K562 (cell line): ENCODE data around the gene MINK1.

Experiments
- CBX5 ChIP-seq: IDR thresholded peaks from 2 replicates; pipeline ENCODE4 v1.6.1; 2014; ENCODE audit warnings: low read depth, borderline replicate concordance
- CREB1 ChIP-seq, 2 experiments: sonication (generic) in 1 of 2; formaldehyde crosslinking in 1 of 2; IDR thresholded peaks; 2 replicates each; pipeline versions ENCODE4 v1.6.1 to v1.8.0; 2012 to 2022; ENCODE audit warnings: inconsistent platforms in 1 of 2, mild to moderate bottlenecking in 1 of 2, missing genetic modification reagents in 1 of 2, moderate library complexity in 1 of 2
- HCFC1 ChIP-seq: IDR thresholded peaks from 2 replicates; pipeline ENCODE4 v1.6.1; 2012; ENCODE audit warnings: low read depth, low read length, improper control_type of control experiment
- JUN ChIP-seq, 2 experiments: sonication (generic) in 1 of 2; formaldehyde crosslinking in 1 of 2; IDR thresholded peaks; 2 replicates each; pipeline versions ENCODE4 v1.6.1 to v1.8.0; 2012 to 2022; ENCODE audit warnings: borderline replicate concordance in 2 of 2, mild to moderate bottlenecking in 2 of 2, improper control_type of control experiment in 1 of 2, low read depth in 1 of 2, low read length in 1 of 2, missing genetic modification reagents in 1 of 2
- PHTF2 ChIP-seq: fragments of 250-450 bp; sonication (Bioruptor Pico); IDR thresholded peaks from 2 replicates; pipeline ENCODE4 v1.5.0; 2021; ENCODE audit warnings: mild to moderate bottlenecking
- ZNF174 ChIP-seq: fragments of 250-450 bp; sonication (Bioruptor Pico); IDR thresholded peaks from 2 replicates; pipeline ENCODE4 v1.4.0; 2020; ENCODE audit warnings: mild to moderate bottlenecking
- ZNF232 ChIP-seq: sonication (generic); formaldehyde crosslinking; IDR thresholded peaks from 2 replicates; pipeline ENCODE4 v1.8.0; 2022; ENCODE audit warnings: mild to moderate bottlenecking, missing genetic modification reagents
- ZNF24 ChIP-seq: fragments of 450-650 bp; IDR thresholded peaks from 2 replicates; pipeline ENCODE4 v1.6.1; 2016
- ZNF253 ChIP-seq: fragments of 250-450 bp; sonication (Bioruptor Pico); conservative IDR thresholded peaks from 2 replicates; pipeline ENCODE4 v1.6.1; 2021; ENCODE audit warnings: mild to moderate bottlenecking
- TF ChIP-seq, protein P1 (sequence below): fragments of 450-650 bp; IDR thresholded peaks from 2 replicates; pipeline ENCODE4 v1.6.1; 2016; ENCODE audit warnings: mild to moderate bottlenecking
- TF ChIP-seq, protein P2 (sequence below): fragments of 250-450 bp; sonication (Bioruptor Pico); IDR thresholded peaks from 2 replicates; pipeline ENCODE4 v1.5.0; 2020; ENCODE audit warnings: mild to moderate bottlenecking
- TF ChIP-seq, protein P3 (sequence below), 3 experiments: IDR thresholded peaks in 2 of 3; conservative IDR thresholded peaks in 1 of 3; 2 replicates each; pipeline ENCODE4 v1.5.1; 2011 to 2012; ENCODE audit warnings: low read length in 3 of 3, mild to moderate bottlenecking in 3 of 3, control low read depth in 2 of 3, improper control_type of control experiment in 1 of 3, inconsistent platforms in 1 of 3, low read depth in 1 of 3, mixed read lengths in 1 of 3, moderate library complexity in 1 of 3; ENCODE audit not compliant: insufficient read depth in 2 of 3
- TF ChIP-seq, protein P4 (sequence below): fragments of 450-650 bp; IDR thresholded peaks from 2 replicates; pipeline ENCODE4 v1.6.1; 2016

DNA sequence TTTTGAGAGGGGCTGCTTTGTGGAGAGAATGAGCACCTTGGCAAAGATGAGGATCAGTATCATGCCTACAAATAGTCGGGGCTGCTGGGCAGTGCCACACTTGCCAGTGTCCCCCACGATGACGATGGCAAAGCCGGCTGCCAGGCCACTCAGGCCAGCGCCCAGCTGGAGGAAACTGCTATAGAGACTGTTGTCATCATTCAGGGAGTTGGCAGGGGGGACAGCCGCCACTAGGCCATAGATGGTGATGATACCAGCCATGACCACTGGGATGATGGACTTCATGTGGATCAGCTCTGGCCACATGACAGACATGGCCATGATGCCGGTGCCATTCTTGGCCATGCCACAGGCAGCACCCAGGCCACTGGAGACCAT is 23.8 kb downstream of the MINK1 start:
- no peak for TF ChIP-seq PHTF2
- TF ChIP-seq JUN (IDR thresholded peaks at IDR 0.05; ENCODE audit: borderline replicate concordance, low read depth, low read length) = no peak
- TF ChIP-seq JUN (CRISPR knock-in tag; IDR thresholded peaks at IDR 0.05; ENCODE audit: borderline replicate concordance) = no peak
- TF ChIP-seq ZNF253 = no peak
- TF ChIP-seq, protein P1, sequence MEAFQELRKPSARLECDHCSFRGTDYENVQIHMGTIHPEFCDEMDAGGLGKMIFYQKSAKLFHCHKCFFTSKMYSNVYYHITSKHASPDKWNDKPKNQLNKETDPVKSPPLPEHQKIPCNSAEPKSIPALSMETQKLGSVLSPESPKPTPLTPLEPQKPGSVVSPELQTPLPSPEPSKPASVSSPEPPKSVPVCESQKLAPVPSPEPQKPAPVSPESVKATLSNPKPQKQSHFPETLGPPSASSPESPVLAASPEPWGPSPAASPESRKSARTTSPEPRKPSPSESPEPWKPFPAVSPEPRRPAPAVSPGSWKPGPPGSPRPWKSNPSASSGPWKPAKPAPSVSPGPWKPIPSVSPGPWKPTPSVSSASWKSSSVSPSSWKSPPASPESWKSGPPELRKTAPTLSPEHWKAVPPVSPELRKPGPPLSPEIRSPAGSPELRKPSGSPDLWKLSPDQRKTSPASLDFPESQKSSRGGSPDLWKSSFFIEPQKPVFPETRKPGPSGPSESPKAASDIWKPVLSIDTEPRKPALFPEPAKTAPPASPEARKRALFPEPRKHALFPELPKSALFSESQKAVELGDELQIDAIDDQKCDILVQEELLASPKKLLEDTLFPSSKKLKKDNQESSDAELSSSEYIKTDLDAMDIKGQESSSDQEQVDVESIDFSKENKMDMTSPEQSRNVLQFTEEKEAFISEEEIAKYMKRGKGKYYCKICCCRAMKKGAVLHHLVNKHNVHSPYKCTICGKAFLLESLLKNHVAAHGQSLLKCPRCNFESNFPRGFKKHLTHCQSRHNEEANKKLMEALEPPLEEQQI = no peak
- no peak for TF ChIP-seq CREB1 (IDR thresholded peaks at IDR 0.05)
- no peak for TF ChIP-seq CREB1 (CRISPR knock-in tag; IDR thresholded peaks at IDR 0.05)
- TF ChIP-seq, protein P2, sequence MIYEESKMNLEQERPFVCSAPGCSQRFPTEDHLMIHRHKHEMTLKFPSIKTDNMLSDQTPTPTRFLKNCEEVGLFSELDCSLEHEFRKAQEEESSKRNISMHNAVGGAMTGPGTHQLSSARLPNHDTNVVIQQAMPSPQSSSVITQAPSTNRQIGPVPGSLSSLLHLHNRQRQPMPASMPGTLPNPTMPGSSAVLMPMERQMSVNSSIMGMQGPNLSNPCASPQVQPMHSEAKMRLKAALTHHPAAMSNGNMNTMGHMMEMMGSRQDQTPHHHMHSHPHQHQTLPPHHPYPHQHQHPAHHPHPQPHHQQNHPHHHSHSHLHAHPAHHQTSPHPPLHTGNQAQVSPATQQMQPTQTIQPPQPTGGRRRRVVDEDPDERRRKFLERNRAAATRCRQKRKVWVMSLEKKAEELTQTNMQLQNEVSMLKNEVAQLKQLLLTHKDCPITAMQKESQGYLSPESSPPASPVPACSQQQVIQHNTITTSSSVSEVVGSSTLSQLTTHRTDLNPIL = no peak
- TF ChIP-seq ZNF174 (CRISPR knock-in tag) = no peak
- no peak for TF ChIP-seq CBX5
- TF ChIP-seq, protein P3, sequence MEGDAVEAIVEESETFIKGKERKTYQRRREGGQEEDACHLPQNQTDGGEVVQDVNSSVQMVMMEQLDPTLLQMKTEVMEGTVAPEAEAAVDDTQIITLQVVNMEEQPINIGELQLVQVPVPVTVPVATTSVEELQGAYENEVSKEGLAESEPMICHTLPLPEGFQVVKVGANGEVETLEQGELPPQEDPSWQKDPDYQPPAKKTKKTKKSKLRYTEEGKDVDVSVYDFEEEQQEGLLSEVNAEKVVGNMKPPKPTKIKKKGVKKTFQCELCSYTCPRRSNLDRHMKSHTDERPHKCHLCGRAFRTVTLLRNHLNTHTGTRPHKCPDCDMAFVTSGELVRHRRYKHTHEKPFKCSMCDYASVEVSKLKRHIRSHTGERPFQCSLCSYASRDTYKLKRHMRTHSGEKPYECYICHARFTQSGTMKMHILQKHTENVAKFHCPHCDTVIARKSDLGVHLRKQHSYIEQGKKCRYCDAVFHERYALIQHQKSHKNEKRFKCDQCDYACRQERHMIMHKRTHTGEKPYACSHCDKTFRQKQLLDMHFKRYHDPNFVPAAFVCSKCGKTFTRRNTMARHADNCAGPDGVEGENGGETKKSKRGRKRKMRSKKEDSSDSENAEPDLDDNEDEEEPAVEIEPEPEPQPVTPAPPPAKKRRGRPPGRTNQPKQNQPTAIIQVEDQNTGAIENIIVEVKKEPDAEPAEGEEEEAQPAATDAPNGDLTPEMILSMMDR (IDR thresholded peaks at IDR 0.05 in 2 of 3, conservative IDR thresholded peaks at IDR 0.05 in 1 of 3; ENCODE audit: insufficient read depth in 2 of 3, low read depth in 1 of 3, low read length in 3 of 3) = no peak
- no peak for TF ChIP-seq ZNF232 (CRISPR knock-in tag)
- no peak for TF ChIP-seq ZNF24
- no peak for TF ChIP-seq HCFC1
- TF ChIP-seq, protein P4, sequence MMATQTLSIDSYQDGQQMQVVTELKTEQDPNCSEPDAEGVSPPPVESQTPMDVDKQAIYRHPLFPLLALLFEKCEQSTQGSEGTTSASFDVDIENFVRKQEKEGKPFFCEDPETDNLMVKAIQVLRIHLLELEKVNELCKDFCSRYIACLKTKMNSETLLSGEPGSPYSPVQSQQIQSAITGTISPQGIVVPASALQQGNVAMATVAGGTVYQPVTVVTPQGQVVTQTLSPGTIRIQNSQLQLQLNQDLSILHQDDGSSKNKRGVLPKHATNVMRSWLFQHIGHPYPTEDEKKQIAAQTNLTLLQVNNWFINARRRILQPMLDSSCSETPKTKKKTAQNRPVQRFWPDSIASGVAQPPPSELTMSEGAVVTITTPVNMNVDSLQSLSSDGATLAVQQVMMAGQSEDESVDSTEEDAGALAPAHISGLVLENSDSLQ = no peak
